ENCODE results near the gene FAM47B. TPM values are rescaled to one million over a fixed set of nuclear protein-coding genes. Genes with fewer than 3 reads are reported as not detected.

Gene FAM47B
- not detected in 2 replicates for total RNA-seq

- intact Hi-C loops (cut with micrococcal nuclease), result no loop called here
These were observed at the start of gene FAM47B for GRCh38 chrX:34942496-34942895. FAM47B (plus strand) TSS chrX:34942796; CDS start chrX:34942832, 36 bp downstream.

- intact Hi-C loops (cut with micrococcal nuclease), result no loop called here
These were observed 48.9 kb upstream of the FAM47B start for GRCh38 chrX:34893741-34894140.

- intact Hi-C loops (cut with micrococcal nuclease), result no loop called here
These were observed 41.9 kb upstream of the FAM47B start for GRCh38 chrX:34900691-34901090.

- intact Hi-C loops (cut with micrococcal nuclease), result no loop called here
These were observed 40.8 kb upstream of the FAM47B start for GRCh38 chrX:34901761-34902160.

- intact Hi-C loops (cut with micrococcal nuclease), result no loop called here
These were observed 39.3 kb upstream of the FAM47B start for GRCh38 chrX:34903316-34903715.

- intact Hi-C loops (cut with micrococcal nuclease), result no loop called here
These were observed 33.4 kb upstream of the FAM47B start for GRCh38 chrX:34909151-34909550.

- intact Hi-C loops (cut with micrococcal nuclease), result no loop called here
These were observed 27.0 kb upstream of the FAM47B start for GRCh38 chrX:34915463-34916225.

GRCh38 chrX:34917146-34917545 lies 25.4 kb upstream of the FAM47B start:
- intact Hi-C loops (cut with micrococcal nuclease), result no loop called here

GRCh38 chrX:34918091-34918736 lies 24.4 kb upstream of the FAM47B start:
- intact Hi-C loops (cut with micrococcal nuclease), result no loop called here

- intact Hi-C loops (cut with micrococcal nuclease), result no loop called here
These were observed 23.7 kb upstream of the FAM47B start for GRCh38 chrX:34918856-34919255.

GRCh38 chrX:34927866-34928265 lies 14.7 kb upstream of the FAM47B start:
- intact Hi-C loops (cut with micrococcal nuclease), result no loop called here

GRCh38 chrX:34943235-34943634 lies 639 bp downstream of the FAM47B start:
- intact Hi-C loops (cut with micrococcal nuclease), result no loop called here

- intact Hi-C loops (cut with micrococcal nuclease), result no loop called here
These were observed 14.3 kb downstream of the FAM47B start for GRCh38 chrX:34956916-34957315.

- intact Hi-C loops (cut with micrococcal nuclease), result no loop called here
These were observed 19.1 kb downstream of the FAM47B start for GRCh38 chrX:34961662-34962061.

GRCh38 chrX:34972206-34972605 lies 29.6 kb downstream of the FAM47B start:
- intact Hi-C loops (cut with micrococcal nuclease), result no loop called here

- intact Hi-C loops (cut with micrococcal nuclease), result no loop called here
These were observed 35.6 kb downstream of the FAM47B start for GRCh38 chrX:34978171-34978570.

- intact Hi-C loops (cut with micrococcal nuclease), result no loop called here
These were observed 45.0 kb downstream of the FAM47B start for GRCh38 chrX:34987646-34988045.
